Activated CD8-positive, alpha-beta memory T cell treated with anti-CD3 and anti-CD28 coated beads, Interleukin-2, amount 50 U/mL, for 4 hours (primary cell): Measurements from ENCODE around the gene SIN3A.
A peak's percentile ranks its signal among the peaks of the same experiment; 100 is the strongest.
"Not testable (repeated sequence)": the region's sequence is repeated elsewhere in the genome, so short reads cannot be mapped to it uniquely, and the experiment has no call there.

ENCODE experiments used
- DNase-seq: peaks from one replicate; pipeline ENCODE4 v3.0.0-alpha.2; 2020

Gene SIN3A

GRCh38 chr15:75450307-75451201 lies 936 bp downstream of the SIN3A start:
- peak; percentile 96 for DNase-seq

- DNase-seq, result no peak
Measured at GRCh38 chr15:75449585-75450306, 1.7 kb downstream of the SIN3A start.

GRCh38 chr15:75448171-75448570 lies 3.3 kb downstream of the SIN3A start:
- DNase-seq, result not testable (repeated sequence)

GRCh38 chr15:75446151-75446550 lies 5.3 kb downstream of the SIN3A start:
- no peak for DNase-seq

GRCh38 chr15:75445324-75445723 lies 6.2 kb downstream of the SIN3A start:
- DNase-seq, result not testable (repeated sequence)

GRCh38 chr15:75443972-75444453 lies 7.5 kb downstream of the SIN3A start:
- not testable (repeated sequence) for DNase-seq

- DNase-seq, result no peak
Measured at GRCh38 chr15:75437721-75438120, 13.8 kb downstream of the SIN3A start.

- DNase-seq, result no peak
Measured at GRCh38 chr15:75436881-75437280, 14.6 kb downstream of the SIN3A start.

- no peak for DNase-seq
Measured at GRCh38 chr15:75431682-75432081, 19.8 kb downstream of the SIN3A start.

- DNase-seq, result no peak
Measured at GRCh38 chr15:75431270-75431669, 20.2 kb downstream of the SIN3A start.

GRCh38 chr15:75430259-75430658 lies 21.2 kb downstream of the SIN3A start:
- DNase-seq, result no peak

- no peak for DNase-seq
Measured at GRCh38 chr15:75428152-75428551, 23.3 kb downstream of the SIN3A start.

GRCh38 chr15:75425966-75426500 lies 25.5 kb downstream of the SIN3A start:
- no peak for DNase-seq

GRCh38 chr15:75422554-75422953 lies 28.9 kb downstream of the SIN3A start:
- no peak for DNase-seq

- DNase-seq, result no peak
Measured at GRCh38 chr15:75420698-75421097, 30.8 kb downstream of the SIN3A start.

GRCh38 chr15:75416584-75416983 lies 34.9 kb downstream of the SIN3A start:
- DNase-seq, result no peak

GRCh38 chr15:75410196-75410595 lies 41.3 kb downstream of the SIN3A start:
- DNase-seq, result no peak

- no peak for DNase-seq
Measured at GRCh38 chr15:75407083-75407482, 44.4 kb downstream of the SIN3A start.

- DNase-seq, result no peak
Measured at GRCh38 chr15:75403892-75404291, 47.6 kb downstream of the SIN3A start.

- no peak for DNase-seq
Measured at GRCh38 chr15:75397494-75397893, 54.0 kb downstream of the SIN3A start.

GRCh38 chr15:75389791-75390382 lies 61.6 kb downstream of the SIN3A start:
- DNase-seq, result no peak

- not testable (repeated sequence) for DNase-seq
Measured at GRCh38 chr15:75383986-75384385, 67.5 kb downstream of the SIN3A start.

GRCh38 chr15:75380773-75381172 lies 70.7 kb downstream of the SIN3A start:
- DNase-seq, result no peak
